ENCODE measurements around the gene NCAPH2. TPM values are rescaled to one million over a fixed set of nuclear protein-coding genes. Genes with fewer than 3 reads are reported as not detected.
A peak's percentile ranks its signal among the peaks of the same experiment; 100 is the strongest.

NCAPH2 gene
- total and polyA plus RNA-seq, 2 of the 13 experiments (the other 11 are each of a cell fraction or from before 2014, with no cell fraction given) = 28.1 to 64.4 TPM

- ATAC-seq = peak; percentile 38
- H3K9me3 ChIP-seq (ENCODE audit: low read length) = no peaks in the 10 kb centered on the region
- no peaks in the 10 kb centered on the region for H3K36me3 ChIP-seq (replicated peaks in 1 of 2; ENCODE audit: control insufficient read depth in 1 of 2, insufficient read depth in 2 of 2, low read length in 2 of 2)
- H4K20me1 ChIP-seq (ENCODE audit: insufficient read depth, low read length) = no peaks in the 10 kb centered on the region
- in situ Hi-C loops (cut with HindIII; ENCODE audit: extremely low pct_ligation_motif_present, low pct_unique_long_range_greater_than_20kb) = loop anchor here (5.0 kb wide), 1 partner anchor 35 kb away; no protein-coding TSS in a partner anchor
- no peak overlapping the region for H2AFZ ChIP-seq (ENCODE audit: low read length)
- 4% methylated on average over 27 of the region's 56 CpGs for WGBS (ENCODE audit: low lambda C conversion rate)
- FAIRE-seq = no peak
- H3K4me3 ChIP-seq (replicated peaks in 1 of 3; ENCODE audit: insufficient read depth in 1 of 3, low read depth in 2 of 3, low read length in 3 of 3) = peak overlapping the region; percentile 58 to 83 (median 74)
- POLR2A ChIA-PET = interaction anchor here (0.8 to 5.9 kb wide), 8 partner anchors 9 to 109 kb away, joined by 3 to 34 read pairs (median 6); partner anchors contain the start of genes CHKB, KLHDC7B, LMF2 and NCAPH2
- H3K27me3 ChIP-seq (ENCODE audit: control insufficient read depth in 1 of 2, insufficient read depth in 2 of 2, low read length in 2 of 2) = 0 out of 5 replicates have a peak, but pooled peaks cover 0 to 6% of the 10 kb centered on the region in 2 experiments
- no peaks in the 10 kb centered on the region for H3K79me2 ChIP-seq (ENCODE audit: insufficient read depth, low read length)
- H3K9ac ChIP-seq (ENCODE audit: insufficient read depth, low read depth, low read length) = peak overlapping the region; percentile 73
- peak overlapping the region; percentile 84 for H3K4me2 ChIP-seq (ENCODE audit: low read depth, low read length)
- BruUV-seq (replicated peaks) = no TSS peak
- H3K4me1 ChIP-seq (ENCODE audit: insufficient read depth, low read length) = peaks cover 68% of the 10 kb centered on the region
- H3K27ac ChIP-seq (ENCODE audit: extremely low read length, insufficient read depth, low read length) = peak overlapping the region; percentile 74
- no peak for DNase-seq (ENCODE audit: low spot score)
- intact Hi-C loops (cut with micrococcal nuclease; ENCODE audit: unreplicated experiment) = no loop called here
- CTCF ChIA-PET (ENCODE audit: low intra/inter-chr PET ratio, low total read pairs) = no interaction called here
- peak; percentile 67 for TF ChIP-seq AGO2 (optimal IDR thresholded peaks at IDR 0.05; ENCODE audit: low read depth, low read length)
- TF ChIP-seq SRSF9 (IDR thresholded peaks at IDR 0.05; ENCODE audit: borderline replicate concordance, insufficient read depth, low read depth, low read length, poor library complexity, severe bottlenecking) = no peak
- TF ChIP-seq JUN (CRISPR knock-in tag; IDR thresholded peaks at IDR 0.05) = 0 out of 2 replicates have a peak, but pooled peaks have one; percentile 54
- no peak for TF ChIP-seq ELK4 (CRISPR knock-in tag; IDR thresholded peaks at IDR 0.05; ENCODE audit: borderline replicate concordance)
- no peak for TF ChIP-seq SMYD3 (CRISPR knock-in tag; IDR thresholded peaks at IDR 0.05)
- TF ChIP-seq FIP1L1 (IDR thresholded peaks at IDR 0.05; ENCODE audit: borderline replicate concordance, insufficient read depth, low read depth, low read length) = no peak
- peak; percentile 43; the same call in 1 of the 2 replicates for TF ChIP-seq SP5 (CRISPR knock-in tag; IDR thresholded peaks at IDR 0.05; ENCODE audit: borderline replicate concordance, low read depth)
- peak; percentile 23; the same call in 1 of the 2 replicates for TF ChIP-seq MTA1 (CRISPR knock-in tag; IDR thresholded peaks at IDR 0.05; ENCODE audit: borderline replicate concordance)
- TF ChIP-seq PCBP1 (IDR thresholded peaks at IDR 0.05; ENCODE audit: borderline replicate concordance, low read depth, low read length) = 0 out of 2 replicates have a peak, but pooled peaks have one; percentile 59
- no peak for TF ChIP-seq GTF3A (CRISPR knock-in tag; conservative IDR thresholded peaks at IDR 0.05)
- TF ChIP-seq ZFY (CRISPR knock-in tag; IDR thresholded peaks at IDR 0.05) = peak; percentile 62; the same call in 1 of the 2 replicates
- TF ChIP-seq THAP11 (CRISPR knock-in tag; IDR thresholded peaks at IDR 0.05) = peak; percentile 5; the same call in 1 of the 2 replicates
- TF ChIP-seq SNAPC4 (CRISPR knock-in tag; IDR thresholded peaks at IDR 0.05) = no peak
- TF ChIP-seq, protein P1, sequence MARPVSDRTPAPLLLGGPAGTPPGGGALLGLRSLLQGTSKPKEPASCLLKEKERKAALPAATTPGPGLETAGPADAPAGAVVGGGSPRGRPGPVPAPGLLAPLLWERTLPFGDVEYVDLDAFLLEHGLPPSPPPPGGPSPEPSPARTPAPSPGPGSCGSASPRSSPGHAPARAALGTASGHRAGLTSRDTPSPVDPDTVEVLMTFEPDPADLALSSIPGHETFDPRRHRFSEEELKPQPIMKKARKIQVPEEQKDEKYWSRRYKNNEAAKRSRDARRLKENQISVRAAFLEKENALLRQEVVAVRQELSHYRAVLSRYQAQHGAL (CRISPR knock-in tag; IDR thresholded peaks at IDR 0.05; ENCODE audit: not compliant biosample characterization) = no peak
Measured at GRCh38 chr22:50531962-50532674, 24.1 kb downstream of the NCAPH2 start.

Data from HepG2 (cell line).